ENCODE results near the gene LTN1.
A peak's percentile ranks its signal among the peaks of the same experiment; 100 is the strongest.

Gene LTN1

DNA sequence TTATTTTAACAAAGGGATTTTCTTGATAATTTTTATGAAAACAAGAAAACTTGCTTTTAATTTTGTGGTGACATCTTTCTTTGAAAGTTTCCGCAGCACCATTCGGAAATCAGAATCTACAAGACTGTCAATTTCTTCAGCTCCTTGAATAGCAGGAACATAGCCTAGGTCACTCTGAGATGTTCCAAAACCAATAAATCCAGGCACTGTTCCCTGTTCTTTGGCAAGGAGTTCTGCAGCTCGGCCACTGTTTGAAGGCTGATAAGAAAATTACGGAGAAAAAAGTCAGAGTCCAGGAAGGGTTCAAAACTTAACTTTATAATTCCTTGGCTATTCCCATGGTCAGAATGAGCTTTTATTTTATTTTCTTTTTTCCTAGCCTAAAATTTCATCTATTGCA, 6.0 kb downstream of the LTN1 start:
- no peaks in the 10 kb centered on the region for H3K9me3 ChIP-seq (ENCODE audit: insufficient read depth, low read depth, low read length)
- no peak overlapping the region for H3K9ac ChIP-seq (ENCODE audit: low read depth, low read length, poor library complexity, severe bottlenecking)
- peaks cover 54% of the 10 kb centered on the region for H3K79me2 ChIP-seq (ENCODE audit: insufficient read depth, low read length)

DNA sequence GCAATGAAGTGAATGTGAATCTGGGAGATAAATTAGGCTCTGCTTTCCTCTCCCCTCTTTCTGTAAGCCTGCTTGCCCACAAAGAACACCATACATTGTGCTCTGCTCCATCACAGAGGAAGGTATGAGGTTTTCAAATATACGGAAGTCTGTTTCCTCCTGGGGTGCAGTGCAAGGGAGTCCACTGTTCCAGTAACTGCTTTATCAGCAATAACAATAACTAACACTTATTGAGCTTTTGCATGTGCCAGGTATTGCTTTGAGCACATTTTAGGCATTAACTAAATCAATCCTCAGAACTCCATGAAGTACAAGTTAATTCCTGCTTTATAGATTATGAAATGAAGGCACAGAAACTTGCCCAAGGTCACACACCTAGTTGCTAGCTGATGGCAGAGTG, 10.0 kb downstream of the LTN1 start:
- Histone ChIP-seq H3K36me3 (ENCODE audit: insufficient read depth, low read length) (peaks cover 57% of the 10 kb centered on the region), H3K9ac (ENCODE audit: low read depth, low read length, poor library complexity, severe bottlenecking) (no peak overlapping the region), H3K4me2 (ENCODE audit: low read depth, low read length, poor library complexity, severe bottlenecking) (no peak overlapping the region), H2AFZ (ENCODE audit: low read length) (no peak overlapping the region), H3K4me3 (ENCODE audit: low read length, poor library complexity, severe bottlenecking) (no peak overlapping the region), H3F3A (ENCODE audit: low read depth) (no peaks in the 10 kb centered on the region), H3K4me1 (ENCODE audit: insufficient read depth, low read length, poor library complexity, severe bottlenecking) (peaks cover 3% of the 10 kb centered on the region), H3K9me3 (ENCODE audit: insufficient read depth, low read depth, low read length) (no peaks in the 10 kb centered on the region), H3K9me2 (replicated peaks; ENCODE audit: low read depth, low read length) (no peaks in the 10 kb centered on the region), H4K20me1 (ENCODE audit: insufficient read depth, low read length, poor library complexity, severe bottlenecking) (peaks cover 14% of the 10 kb centered on the region), H3K27me3 (ENCODE audit: insufficient read depth, low read length, poor library complexity, severe bottlenecking) (no peaks in the 10 kb centered on the region), H3K79me2 (ENCODE audit: insufficient read depth, low read length) (peaks cover 16% of the 10 kb centered on the region)
- no peak for TF ChIP-seq EZH2phosphoT487 (IDR thresholded peaks at IDR 0.05; ENCODE audit: borderline replicate concordance)
- TF ChIP-seq, protein P1, sequence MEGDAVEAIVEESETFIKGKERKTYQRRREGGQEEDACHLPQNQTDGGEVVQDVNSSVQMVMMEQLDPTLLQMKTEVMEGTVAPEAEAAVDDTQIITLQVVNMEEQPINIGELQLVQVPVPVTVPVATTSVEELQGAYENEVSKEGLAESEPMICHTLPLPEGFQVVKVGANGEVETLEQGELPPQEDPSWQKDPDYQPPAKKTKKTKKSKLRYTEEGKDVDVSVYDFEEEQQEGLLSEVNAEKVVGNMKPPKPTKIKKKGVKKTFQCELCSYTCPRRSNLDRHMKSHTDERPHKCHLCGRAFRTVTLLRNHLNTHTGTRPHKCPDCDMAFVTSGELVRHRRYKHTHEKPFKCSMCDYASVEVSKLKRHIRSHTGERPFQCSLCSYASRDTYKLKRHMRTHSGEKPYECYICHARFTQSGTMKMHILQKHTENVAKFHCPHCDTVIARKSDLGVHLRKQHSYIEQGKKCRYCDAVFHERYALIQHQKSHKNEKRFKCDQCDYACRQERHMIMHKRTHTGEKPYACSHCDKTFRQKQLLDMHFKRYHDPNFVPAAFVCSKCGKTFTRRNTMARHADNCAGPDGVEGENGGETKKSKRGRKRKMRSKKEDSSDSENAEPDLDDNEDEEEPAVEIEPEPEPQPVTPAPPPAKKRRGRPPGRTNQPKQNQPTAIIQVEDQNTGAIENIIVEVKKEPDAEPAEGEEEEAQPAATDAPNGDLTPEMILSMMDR (conservative IDR thresholded peaks at IDR 0.05; ENCODE audit: low read length) = no peak

More for the DNA sequence above, 6.0 kb downstream of the LTN1 start:
- Histone ChIP-seq H3K4me2 (ENCODE audit: low read depth, low read length, poor library complexity, severe bottlenecking) (peak overlapping the region; percentile 44), H3K9me2 (replicated peaks; ENCODE audit: low read depth, low read length) (no peaks in the 10 kb centered on the region), H3K27me3 (ENCODE audit: insufficient read depth, low read length, poor library complexity, severe bottlenecking) (no peaks in the 10 kb centered on the region), H2AFZ (ENCODE audit: low read length) (no peak overlapping the region), H3K4me1 (ENCODE audit: insufficient read depth, low read length, poor library complexity, severe bottlenecking) (peaks cover 25% of the 10 kb centered on the region), H3F3A (ENCODE audit: low read depth) (no peaks in the 10 kb centered on the region), H3K4me3 (ENCODE audit: low read length, poor library complexity, severe bottlenecking) (no peak overlapping the region), H4K20me1 (ENCODE audit: insufficient read depth, low read length, poor library complexity, severe bottlenecking) (peaks cover 25% of the 10 kb centered on the region), H3K36me3 (ENCODE audit: insufficient read depth, low read length) (peaks cover 37% of the 10 kb centered on the region)
- TF ChIP-seq, protein P1 (conservative IDR thresholded peaks at IDR 0.05; ENCODE audit: low read length) = no peak
- TF ChIP-seq EZH2phosphoT487 (IDR thresholded peaks at IDR 0.05; ENCODE audit: borderline replicate concordance) = no peak

DNA sequence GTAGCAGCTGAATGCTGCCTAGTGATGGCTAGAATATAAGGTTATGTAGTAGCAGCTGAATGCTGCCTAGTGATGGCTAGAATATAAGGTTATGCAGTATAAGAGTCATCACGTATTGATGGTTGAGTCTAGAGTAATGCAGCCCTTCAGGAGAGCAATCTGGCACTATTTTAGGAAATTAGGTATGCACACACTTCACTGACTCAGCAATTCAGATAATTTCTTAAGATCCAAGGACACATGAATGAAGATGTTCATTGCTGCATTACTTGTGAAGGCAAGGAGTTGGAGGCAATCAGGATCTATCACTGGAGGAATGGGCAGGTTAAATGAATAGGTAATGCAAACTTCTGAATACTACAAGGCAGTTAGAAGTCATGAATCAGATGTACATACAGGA, 13.6 kb downstream of the LTN1 start:
- TF ChIP-seq, protein P1 (conservative IDR thresholded peaks at IDR 0.05; ENCODE audit: low read length) = no peak
- no peak for TF ChIP-seq EZH2phosphoT487 (IDR thresholded peaks at IDR 0.05; ENCODE audit: borderline replicate concordance)
- Histone ChIP-seq H3F3A (ENCODE audit: low read depth) (no peaks in the 10 kb centered on the region), H3K9me3 (ENCODE audit: insufficient read depth, low read depth, low read length) (no peaks in the 10 kb centered on the region), H3K4me1 (ENCODE audit: insufficient read depth, low read length, poor library complexity, severe bottlenecking) (no peaks in the 10 kb centered on the region), H3K4me2 (ENCODE audit: low read depth, low read length, poor library complexity, severe bottlenecking) (no peak overlapping the region), H3K79me2 (ENCODE audit: insufficient read depth, low read length) (no peaks in the 10 kb centered on the region), H3K27me3 (ENCODE audit: insufficient read depth, low read length, poor library complexity, severe bottlenecking) (no peaks in the 10 kb centered on the region), H2AFZ (ENCODE audit: low read length) (no peak overlapping the region), H4K20me1 (ENCODE audit: insufficient read depth, low read length, poor library complexity, severe bottlenecking) (no peaks in the 10 kb centered on the region), H3K4me3 (ENCODE audit: low read length, poor library complexity, severe bottlenecking) (no peak overlapping the region), H3K9ac (ENCODE audit: low read depth, low read length, poor library complexity, severe bottlenecking) (no peak overlapping the region), H3K9me2 (replicated peaks; ENCODE audit: low read depth, low read length) (no peaks in the 10 kb centered on the region), H3K36me3 (ENCODE audit: insufficient read depth, low read length) (peaks cover 61% of the 10 kb centered on the region)

All from Loucy (cell line).